G401 (cell line): ENCODE data around the gene C4BPB. TPM values are rescaled to one million over a fixed set of nuclear protein-coding genes. Genes with fewer than 3 reads are reported as not detected.
"Not testable (repeated sequence)": the region's sequence is repeated elsewhere in the genome, so short reads cannot be mapped to it uniquely, and the experiment has no call there.

Experiments used
- DNase-seq: peaks from one replicate; pipeline ENCODE4 v3.0.0-alpha.2; 2015; ENCODE audit warnings: low spot score
- in situ Hi-C: cut with HindIII; loops from 2 replicates; pipeline ENCODE4 v1.10.0; 2016; ENCODE audit warnings: low sequenced_read_pairs, mixed read lengths
- total RNA-seq: library from RNA; depleted of rRNA; stranded (reverse); fragments of >200 nt; shearing (Covaris generic); gene quantifications from 2 replicates; pipeline ENCODE4 v1.2.3, GENCODE V29; 2014; rRNA removed

C4BPB gene, protein sequence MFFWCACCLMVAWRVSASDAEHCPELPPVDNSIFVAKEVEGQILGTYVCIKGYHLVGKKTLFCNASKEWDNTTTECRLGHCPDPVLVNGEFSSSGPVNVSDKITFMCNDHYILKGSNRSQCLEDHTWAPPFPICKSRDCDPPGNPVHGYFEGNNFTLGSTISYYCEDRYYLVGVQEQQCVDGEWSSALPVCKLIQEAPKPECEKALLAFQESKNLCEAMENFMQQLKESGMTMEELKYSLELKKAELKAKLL
- total RNA-seq: not detected in 2 replicates

DNA sequence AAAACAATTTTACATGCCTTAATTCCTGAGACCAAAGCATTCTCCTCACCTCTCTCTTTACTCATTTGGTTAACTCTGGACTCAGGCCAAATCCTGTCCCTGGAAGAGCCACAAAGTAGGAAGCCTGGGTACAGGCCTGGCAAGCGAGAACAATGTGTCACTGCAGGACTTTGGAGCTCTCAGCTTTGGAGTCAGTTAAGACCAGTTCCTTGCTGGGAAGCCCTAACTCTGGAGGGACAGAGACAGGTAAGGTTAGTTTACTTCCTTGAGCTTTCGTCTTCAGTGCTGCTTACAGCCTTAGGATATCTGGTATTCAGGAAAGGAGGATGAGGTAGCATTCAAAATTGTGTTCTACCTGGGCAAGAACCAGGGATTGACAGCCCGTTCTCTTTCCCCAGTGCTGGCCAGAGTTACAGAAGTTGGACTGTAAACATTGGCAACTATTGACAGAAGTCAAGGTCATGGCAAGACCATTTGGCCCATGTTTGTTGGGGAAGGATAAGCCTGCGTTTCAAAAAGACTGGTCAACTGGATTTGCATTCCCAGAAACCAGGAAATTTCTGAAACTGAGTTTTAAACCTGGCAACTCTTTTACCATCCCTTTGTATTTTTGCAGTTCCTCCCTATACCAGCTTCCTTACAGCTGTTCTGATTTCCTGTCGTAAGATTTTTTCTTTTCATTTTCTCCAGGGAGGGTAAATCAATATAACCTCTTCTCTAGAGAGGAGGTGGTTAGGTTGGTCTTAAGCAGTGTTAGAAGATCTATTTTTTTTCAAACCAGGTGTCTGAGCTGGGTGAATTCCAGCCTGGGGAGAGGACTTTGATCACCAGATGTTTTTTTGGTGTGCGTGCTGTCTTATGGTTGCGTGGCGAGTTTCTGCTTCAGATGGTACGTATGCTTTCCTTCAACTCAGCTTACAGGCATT lies at the start of gene C4BPB:
Gene C4BPB (plus strand): TSS at position 160 of the 926 bp plus-strand sequence. CDS start 672 bp downstream, at position 832.
- in situ Hi-C loops: no loop called here
- no peak for DNase-seq

GRCh38 chr1:207039380-207040180 lies 49.1 kb upstream of the C4BPB start:
- no peak for DNase-seq
- in situ Hi-C loops: no loop called here

DNA sequence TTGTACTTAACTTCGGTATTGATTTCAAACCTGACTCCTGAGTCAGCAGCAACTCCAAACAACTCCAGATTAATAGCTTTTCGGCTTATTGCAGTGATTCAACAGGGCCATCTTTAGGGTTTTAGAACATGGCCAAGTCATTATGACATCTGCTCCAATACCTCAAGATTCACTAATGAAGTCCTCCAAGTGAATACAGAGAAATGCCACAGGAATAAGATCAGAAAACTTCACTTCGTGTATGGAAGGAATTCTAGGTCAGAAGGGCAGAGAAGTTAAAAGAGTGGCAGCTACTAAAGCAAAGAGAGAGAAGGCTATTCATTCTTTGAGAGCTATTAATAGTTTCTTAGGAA lies 48.5 kb upstream of the C4BPB start:
- DNase-seq: no peak
- in situ Hi-C loops: no loop called here

GRCh38 chr1:207041397-207041796 lies 47.3 kb upstream of the C4BPB start:
- DNase-seq, in situ Hi-C loops: not testable (repeated sequence)

GRCh38 chr1:207045453-207045852 lies 43.2 kb upstream of the C4BPB start:
- DNase-seq: no peak
- in situ Hi-C loops: no loop called here

- in situ Hi-C loops: no loop called here
- DNase-seq: no peak
Observed at GRCh38 chr1:207047505-207047904, 41.2 kb upstream of the C4BPB start.

DNA sequence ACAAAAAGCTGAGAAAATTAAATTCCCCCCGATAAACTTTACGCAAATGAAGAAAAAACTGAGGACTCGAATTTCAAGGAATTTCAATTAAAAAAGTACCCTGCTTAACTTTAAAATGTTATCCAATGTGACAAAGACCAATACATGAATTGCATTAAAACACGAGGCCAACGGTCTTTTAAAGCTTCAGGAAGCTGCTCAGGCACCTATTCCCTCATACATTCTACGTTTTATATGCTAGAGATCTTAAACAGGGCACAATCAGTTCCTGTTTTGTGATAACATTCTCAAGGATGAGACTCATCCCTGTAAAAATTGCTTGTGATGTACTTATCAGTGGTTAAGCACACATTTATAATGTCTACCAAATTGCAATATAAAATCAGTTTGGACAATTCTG lies 40.6 kb upstream of the C4BPB start:
- in situ Hi-C loops: no loop called here
- DNase-seq: no peak

- no peak for DNase-seq
- in situ Hi-C loops: no loop called here
Observed at GRCh38 chr1:207049054-207049453, 39.6 kb upstream of the C4BPB start.

- DNase-seq: no peak
Observed at GRCh38 chr1:207049514-207049913, 39.1 kb upstream of the C4BPB start.

DNA sequence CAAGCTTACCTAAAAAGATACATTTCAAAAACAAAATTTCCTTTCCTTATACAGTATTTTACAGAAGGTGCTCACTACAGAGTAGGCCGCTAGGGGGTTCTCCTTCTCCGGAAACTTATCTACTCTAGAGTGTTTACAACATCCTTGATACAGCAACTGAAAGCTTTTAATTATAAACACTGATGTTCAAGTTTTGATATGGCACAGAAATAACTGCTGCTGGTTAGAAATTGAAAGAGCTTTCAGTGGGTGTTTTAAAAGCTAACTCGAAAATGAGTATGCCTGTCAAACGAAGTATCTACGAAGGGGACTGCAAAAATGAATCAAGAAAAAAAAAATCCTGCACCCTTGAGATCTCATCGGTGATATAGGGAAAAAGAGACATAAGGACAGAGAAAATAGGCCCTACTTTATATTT lies 38.7 kb upstream of the C4BPB start:
- peak; percentile 74 for DNase-seq
- in situ Hi-C loops: no loop called here

More at GRCh38 chr1:207049514-207049913, 39.1 kb upstream of the C4BPB start:
- in situ Hi-C loops: no loop called here

DNA sequence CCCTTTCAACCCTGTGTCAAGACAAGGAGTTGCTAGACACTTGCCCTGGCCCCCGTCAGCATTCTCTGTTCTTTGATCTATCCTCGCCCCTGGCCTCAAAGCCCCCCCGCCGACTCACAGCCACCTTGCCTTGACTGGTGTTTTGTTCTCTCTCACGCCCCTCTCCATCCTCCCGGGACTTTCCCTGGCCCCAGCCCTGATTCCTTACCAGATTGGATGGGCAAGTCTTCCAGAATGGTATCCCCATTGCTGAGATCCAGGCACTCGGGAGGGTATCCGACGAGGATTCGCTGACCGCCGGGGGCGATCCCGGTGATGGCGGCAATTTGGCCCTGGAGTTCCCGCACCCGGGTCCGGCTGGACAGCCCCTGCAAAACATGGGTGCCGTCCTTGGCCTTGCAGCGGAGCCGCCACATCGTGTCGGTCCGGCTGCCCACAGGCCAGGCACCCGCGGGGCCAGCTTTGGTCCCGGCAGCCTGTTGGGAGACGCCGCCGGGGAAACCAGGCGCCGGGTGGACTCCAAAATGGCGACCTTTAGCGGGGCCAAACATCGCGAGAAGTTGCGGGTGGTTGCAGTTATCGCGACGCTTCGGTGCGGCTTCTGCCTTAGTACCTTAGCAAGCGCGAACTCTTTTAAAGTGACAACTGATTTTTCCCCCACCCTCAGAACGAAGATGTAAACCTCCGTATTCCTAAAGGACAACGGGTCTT lies 38.0 kb upstream of the C4BPB start:
- in situ Hi-C loops: no loop called here

GRCh38 chr1:207051191-207051943 lies 37.3 kb upstream of the C4BPB start, which contains the start of gene YOD1:
Gene YOD1 (minus strand): TSS chr1:207051208. CDS start chr1:207051030, 178 bp downstream.
- in situ Hi-C loops: no loop called here
- DNase-seq: no peak

More for the DNA sequence above, 38.0 kb upstream of the C4BPB start:
- DNase-seq: peak; percentile 92

- DNase-seq: peak; percentile 99
- in situ Hi-C loops: no loop called here
Observed at GRCh38 chr1:207052911-207053769, 35.5 kb upstream of the C4BPB start, which contains the start of gene PFKFB2. Gene PFKFB2 (plus strand): TSS chr1:207053275. CDS start chr1:207054718, 1,443 bp downstream.

DNA sequence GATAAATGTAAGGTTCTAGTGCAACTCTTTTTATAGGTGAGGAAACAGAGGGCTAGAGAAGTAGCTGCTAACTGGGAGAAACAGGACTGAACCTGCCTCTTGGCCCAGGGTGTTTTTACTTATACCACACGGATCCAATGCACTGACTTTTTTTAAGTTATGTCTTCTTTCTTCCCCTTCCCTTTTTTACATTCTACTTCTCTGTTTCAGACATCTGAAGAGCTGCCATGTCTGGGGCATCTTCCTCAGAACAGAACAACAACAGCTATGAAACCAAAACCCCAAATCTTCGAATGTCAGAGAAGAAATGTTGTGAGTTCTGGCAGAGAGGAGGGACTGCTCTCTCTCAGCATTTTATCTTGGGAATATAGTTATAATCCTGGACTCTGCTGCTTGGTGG lies 34.2 kb upstream of the C4BPB start:
- in situ Hi-C loops: no loop called here

GRCh38 chr1:207055386-207056001 lies 33.2 kb upstream of the C4BPB start:
- in situ Hi-C loops: no loop called here

More for the DNA sequence above, 34.2 kb upstream of the C4BPB start:
- DNase-seq: peak; percentile 3

GRCh38 chr1:207056673-207057072 lies 32.0 kb upstream of the C4BPB start:
- DNase-seq: no peak
- in situ Hi-C loops: no loop called here

More at GRCh38 chr1:207055386-207056001, 33.2 kb upstream of the C4BPB start:
- no peak for DNase-seq

DNA sequence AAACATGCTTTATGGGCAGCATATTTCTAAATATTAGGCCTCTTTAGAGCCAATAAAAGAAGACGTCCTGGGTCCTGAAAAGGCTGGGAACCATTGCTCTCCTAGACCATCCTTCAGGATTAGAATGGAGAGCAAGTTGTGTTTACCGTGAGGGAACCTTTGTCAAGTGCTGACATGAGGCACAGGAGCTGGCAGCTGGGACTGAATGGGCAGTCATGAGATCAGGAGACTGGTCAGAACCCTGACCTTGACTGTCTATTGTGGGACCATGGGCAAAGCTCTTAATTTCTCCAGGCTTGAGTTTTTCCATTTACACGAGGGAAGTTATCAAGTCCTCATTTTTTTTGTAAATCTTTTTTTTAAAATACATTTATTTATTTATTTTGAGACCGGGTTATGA lies 30.4 kb upstream of the C4BPB start:
- in situ Hi-C loops: no loop called here
- DNase-seq: no peak
